OCI-LY7 (cell line): Measurements from ENCODE around the gene GBGT1. TPM values are rescaled to one million over a fixed set of nuclear protein-coding genes. Genes with fewer than 3 reads are reported as not detected.

Experiments
- BruUV-seq: library from RNA; stranded (reverse); fragments of 400-500 nt; replicated peaks from 2 replicates; lab custom pipeline; 2021; lab: Mats Ljungman, UMichigan
- CTCF ChIA-PET: fragments of 300-600 bp; sonication (Branson Sonifier 250); formaldehyde crosslinking; loops from one replicate; lab custom pipeline; 2022; ENCODE audit warnings: antibody characterized with exemption; ENCODE audit not compliant: unreplicated experiment; lab: Charles Lee
- POLR2A ChIA-PET: fragments of 300-600 bp; sonication (Branson Sonifier 250); formaldehyde crosslinking; loops from one replicate; lab custom pipeline; 2022; ENCODE audit warnings: antibody characterized with exemption; lab: Charles Lee
- DNase-seq: peaks from one replicate; pipeline ENCODE4 v3.0.0-alpha.2; 2015; ENCODE audit warnings: low spot score
- H2AFZ ChIP-seq: fragments of 200-600 bp; sonication (generic), shearing (Covaris generic); 2 replicates; pipeline ENCODE4 v1.6.1; 2014; ENCODE audit warnings: mild to moderate bottlenecking, antibody characterized with exemption, low read length, moderate library complexity
- H3K27ac ChIP-seq: fragments of 200-600 bp; sonication (generic); 2 replicates; pipeline ENCODE4 v1.5.1; 2014; ENCODE audit warnings: mixed run types, low read depth, mild to moderate bottlenecking, moderate library complexity, low read length, inconsistent platforms; ENCODE audit not compliant: poor library complexity, severe bottlenecking
- H3K36me3 ChIP-seq: fragments of 200-600 bp; sonication (generic); 2 replicates; pipeline ENCODE4 v1.6.1; 2014; ENCODE audit warnings: mild to moderate bottlenecking, antibody characterized with exemption, low read length, moderate library complexity, mixed read lengths; ENCODE audit not compliant: insufficient read depth
- H3K4me1 ChIP-seq: fragments of 200-600 bp; sonication (generic); 2 replicates; pipeline ENCODE4 v1.5.1; 2014; ENCODE audit warnings: mild to moderate bottlenecking, low read length; ENCODE audit not compliant: insufficient read depth, poor library complexity, severe bottlenecking
- H3K4me2 ChIP-seq: fragments of 200-600 bp; sonication (generic); 2 replicates; pipeline ENCODE4 v1.6.1; 2014; ENCODE audit warnings: mild to moderate bottlenecking, low read length
- H3K4me3 ChIP-seq: fragments of 200-600 bp; sonication (generic); 2 replicates; pipeline ENCODE4 v1.5.1; 2014; ENCODE audit warnings: mild to moderate bottlenecking, low read depth, low read length; ENCODE audit not compliant: poor library complexity, severe bottlenecking
- H3K79me2 ChIP-seq: fragments of 200-600 bp; sonication (generic); 2 replicates; pipeline ENCODE4 v1.6.1; 2016; ENCODE audit warnings: low read depth, mild to moderate bottlenecking, low read length, moderate library complexity, mixed read lengths; ENCODE audit not compliant: insufficient read depth
- H3K9me2 ChIP-seq: fragments of 200-600 bp; sonication (generic); 2 replicates; pipeline ENCODE4 v1.6.1; 2016; ENCODE audit warnings: mild to moderate bottlenecking, low read length, mixed read lengths; ENCODE audit not compliant: insufficient read depth
- H3K9me3 ChIP-seq: fragments of 200-600 bp; sonication (generic); 2 replicates; pipeline ENCODE4 v1.6.1; 2014; ENCODE audit warnings: mild to moderate bottlenecking, mixed run types, low read length, mixed read lengths
- H4K20me1 ChIP-seq: fragments of 200-600 bp; sonication (generic); 2 replicates; pipeline ENCODE4 v1.6.1; 2014; ENCODE audit warnings: mild to moderate bottlenecking, antibody characterized with exemption, low read length, moderate library complexity, mixed read lengths; ENCODE audit not compliant: insufficient read depth
- EZH2phosphoT487 ChIP-seq: fragments of 200-600 bp; sonication (generic); IDR thresholded peaks from 2 replicates; pipeline ENCODE4 v1.6.1; 2018; ENCODE audit warnings: low read depth, borderline replicate concordance, mild to moderate bottlenecking, mixed run types, antibody characterized with exemption, low read length, moderate library complexity, mixed read lengths
- intact Hi-C: fragments of 100-400 bp; cut with micrococcal nuclease; formaldehyde crosslinking; loops from one replicate; pipeline ENCODE4 v1.10.0; 2022; ENCODE audit not compliant: unreplicated experiment
- total RNA-seq, 2 experiments: library from RNA; depleted of rRNA in 1 of 2; stranded (reverse); fragments of >200 nt in 1 of 2; shearing (Covaris generic) in 1 of 2; gene quantifications; 2 replicates each; pipeline ENCODE4 v1.2.3, GENCODE V29; 2014 to 2022
- TF ChIP-seq, protein P1 (sequence below): fragments of 200-600 bp; sonication (generic); conservative IDR thresholded peaks from 2 replicates; pipeline ENCODE4 v1.5.1; 2014; ENCODE audit warnings: mild to moderate bottlenecking, antibody characterized with exemption, low read length, moderate library complexity, mixed read lengths

Gene GBGT1
- total RNA-seq, 2 experiments from 2014 or later = 2.1 to 5.9 TPM

GRCh38 chr9:133125941-133126696, 37.6 kb downstream of the GBGT1 start:
- no peak for DNase-seq
- ChIA-PET POLR2A (interaction anchor here (0.6 kb wide), 1 partner anchor 345 kb away, joined by 4 read pairs; no protein-coding TSS in a partner anchor), CTCF (no interaction called here)
- no TSS peak for BruUV-seq
- H3K27ac ChIP-seq = no peak overlapping the region
- no peak overlapping the region for H3K4me2 ChIP-seq
- intact Hi-C loops = no loop called here
- 0 out of 2 replicates have a peak, but pooled peaks cover 6% of the 10 kb centered on the region for H4K20me1 ChIP-seq
- H3K9me3 ChIP-seq = no peaks in the 10 kb centered on the region
- H3K4me1 ChIP-seq = peaks cover 16% of the 10 kb centered on the region
- TF ChIP-seq EZH2phosphoT487 = no peak
- TF ChIP-seq, protein P1, sequence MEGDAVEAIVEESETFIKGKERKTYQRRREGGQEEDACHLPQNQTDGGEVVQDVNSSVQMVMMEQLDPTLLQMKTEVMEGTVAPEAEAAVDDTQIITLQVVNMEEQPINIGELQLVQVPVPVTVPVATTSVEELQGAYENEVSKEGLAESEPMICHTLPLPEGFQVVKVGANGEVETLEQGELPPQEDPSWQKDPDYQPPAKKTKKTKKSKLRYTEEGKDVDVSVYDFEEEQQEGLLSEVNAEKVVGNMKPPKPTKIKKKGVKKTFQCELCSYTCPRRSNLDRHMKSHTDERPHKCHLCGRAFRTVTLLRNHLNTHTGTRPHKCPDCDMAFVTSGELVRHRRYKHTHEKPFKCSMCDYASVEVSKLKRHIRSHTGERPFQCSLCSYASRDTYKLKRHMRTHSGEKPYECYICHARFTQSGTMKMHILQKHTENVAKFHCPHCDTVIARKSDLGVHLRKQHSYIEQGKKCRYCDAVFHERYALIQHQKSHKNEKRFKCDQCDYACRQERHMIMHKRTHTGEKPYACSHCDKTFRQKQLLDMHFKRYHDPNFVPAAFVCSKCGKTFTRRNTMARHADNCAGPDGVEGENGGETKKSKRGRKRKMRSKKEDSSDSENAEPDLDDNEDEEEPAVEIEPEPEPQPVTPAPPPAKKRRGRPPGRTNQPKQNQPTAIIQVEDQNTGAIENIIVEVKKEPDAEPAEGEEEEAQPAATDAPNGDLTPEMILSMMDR = no peak
- H2AFZ ChIP-seq = no peak overlapping the region
- H3K36me3 ChIP-seq = no peaks in the 10 kb centered on the region
- no peak overlapping the region for H3K4me3 ChIP-seq
- H3K79me2 ChIP-seq = no peaks in the 10 kb centered on the region
- no peaks in the 10 kb centered on the region for H3K9me2 ChIP-seq

DNA sequence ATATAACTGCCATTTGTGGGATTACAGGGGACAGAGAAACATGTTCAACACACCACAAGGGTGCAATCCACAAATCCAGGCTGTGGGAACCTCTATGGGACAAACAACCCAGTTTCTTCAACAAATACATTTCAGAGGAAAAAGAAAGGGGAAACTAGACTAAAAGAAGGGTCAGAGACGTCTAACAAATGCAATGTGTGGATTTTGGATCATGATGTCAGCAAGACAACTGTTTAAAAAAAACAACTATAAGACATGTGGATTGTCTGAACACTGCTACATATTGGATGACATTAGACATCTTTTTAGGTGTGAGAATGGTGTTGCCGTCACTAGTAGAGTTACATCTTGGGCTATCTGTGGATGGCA, 38.8 kb downstream of the GBGT1 start:
- intact Hi-C loops = no loop called here
- Histone ChIP-seq H3K9me3 (no peaks in the 10 kb centered on the region), H3K79me2 (no peaks in the 10 kb centered on the region), H3K4me3 (no peak overlapping the region), H3K9me2 (no peaks in the 10 kb centered on the region), H3K27ac (no peak overlapping the region), H3K36me3 (no peaks in the 10 kb centered on the region), H2AFZ (no peak overlapping the region), H3K4me1 (peaks cover 13% of the 10 kb centered on the region), H4K20me1 (0 out of 2 replicates have a peak, but pooled peaks cover 6% of the 10 kb centered on the region), H3K4me2 (no peak overlapping the region)
- no peak for DNase-seq
- TF ChIP-seq, protein P1 = no peak
- no peak for TF ChIP-seq EZH2phosphoT487
- ChIA-PET CTCF (no interaction called here), POLR2A (no interaction called here)
- no TSS peak for BruUV-seq
